ENCODE data around the gene TSKS. TPM values are rescaled to one million over a fixed set of nuclear protein-coding genes. Genes with fewer than 3 reads are reported as not detected.

TSKS gene
- total RNA-seq, 1 donor from 2014 or later, result not detected

DNA sequence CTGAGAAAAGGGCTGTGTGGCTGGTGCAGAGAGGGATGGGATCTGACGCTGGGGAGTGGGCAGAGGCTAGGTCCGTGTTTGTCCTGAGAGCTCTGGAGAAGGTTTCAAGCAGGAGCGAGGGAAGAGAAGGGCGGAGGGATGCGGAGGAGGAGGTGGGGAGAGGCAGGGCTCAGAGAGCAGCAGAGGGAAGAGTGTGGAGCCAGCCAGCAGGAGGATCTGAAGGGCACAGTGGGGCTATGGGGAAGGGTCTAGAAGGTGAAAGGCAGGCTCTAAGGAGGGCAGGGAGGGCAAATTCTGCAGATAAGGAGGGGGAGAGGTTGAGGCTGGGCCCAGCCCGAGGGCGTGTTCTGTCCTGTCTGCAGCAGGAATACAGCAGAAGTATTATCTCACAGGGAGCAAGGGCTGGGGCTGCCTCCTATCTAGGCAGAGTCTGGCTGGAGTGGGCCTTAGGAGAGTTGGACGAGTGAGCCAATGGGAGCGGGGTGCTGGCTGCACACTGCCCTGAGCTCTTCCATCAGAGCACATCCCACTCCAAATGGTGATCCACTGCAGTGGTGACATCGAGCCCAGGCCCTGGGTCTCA, 9.8 kb upstream of the TSKS start:
- peaks cover 80% of the 10 kb centered on the region for H4K20me1 ChIP-seq (ENCODE audit: insufficient read depth, low read length)
- H3K79me2 ChIP-seq (ENCODE audit: insufficient read depth, low read length), result peaks cover 87% of the 10 kb centered on the region
- no peaks in the 10 kb centered on the region for H3K9me3 Mint-ChIP-seq (ENCODE audit: unreplicated experiment)

DNA sequence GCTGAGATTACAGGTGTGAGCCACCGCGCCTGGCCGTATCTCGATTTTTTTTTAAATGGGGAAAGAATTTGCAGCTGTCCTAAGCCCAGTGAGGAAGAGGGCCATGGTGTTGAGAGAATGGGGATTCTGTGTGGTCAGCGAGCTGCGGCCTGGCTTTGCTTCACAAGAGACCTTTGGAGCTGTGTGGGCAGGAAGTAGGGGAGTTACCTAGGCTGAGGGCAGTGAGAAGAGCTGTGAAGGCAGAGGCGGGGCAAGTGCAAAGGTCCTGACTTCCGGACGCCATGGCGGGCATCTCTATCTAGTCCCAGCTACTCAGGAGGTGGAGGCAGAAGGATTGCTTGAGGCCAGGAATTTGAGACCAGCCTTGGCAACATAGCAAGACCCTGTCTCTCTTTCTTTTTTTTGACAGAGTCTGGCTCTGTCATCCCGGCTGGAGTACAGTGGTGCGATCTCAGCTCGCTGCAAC, 8.6 kb upstream of the TSKS start:
- peaks cover 81% of the 10 kb centered on the region for H4K20me1 ChIP-seq (ENCODE audit: insufficient read depth, low read length)
- no peaks in the 10 kb centered on the region for H3K27me3 ChIP-seq (ENCODE audit: insufficient read depth, low read length)
- FAIRE-seq (no peak), DNase-seq (ENCODE audit: low read depth) (no peak)
- H2AFZ ChIP-seq (ENCODE audit: low read depth, low read length), result no peak overlapping the region
- H3K4me1 Mint-ChIP-seq (ENCODE audit: low read depth, unreplicated experiment), result peaks cover 13% of the 10 kb centered on the region
- peaks cover 16% of the 10 kb centered on the region for H3K36me3 Mint-ChIP-seq (ENCODE audit: low read depth, unreplicated experiment)
- H3K9ac ChIP-seq (ENCODE audit: low read length), result no peak overlapping the region
- H3K4me3 ChIP-seq (ENCODE audit: insufficient read depth, low read depth, low read length), result no peak overlapping the region
- no peak for TF ChIP-seq EZH2 (IDR thresholded peaks at IDR 0.05; ENCODE audit: insufficient read depth, low read length)
- TF ChIP-seq, protein P1, sequence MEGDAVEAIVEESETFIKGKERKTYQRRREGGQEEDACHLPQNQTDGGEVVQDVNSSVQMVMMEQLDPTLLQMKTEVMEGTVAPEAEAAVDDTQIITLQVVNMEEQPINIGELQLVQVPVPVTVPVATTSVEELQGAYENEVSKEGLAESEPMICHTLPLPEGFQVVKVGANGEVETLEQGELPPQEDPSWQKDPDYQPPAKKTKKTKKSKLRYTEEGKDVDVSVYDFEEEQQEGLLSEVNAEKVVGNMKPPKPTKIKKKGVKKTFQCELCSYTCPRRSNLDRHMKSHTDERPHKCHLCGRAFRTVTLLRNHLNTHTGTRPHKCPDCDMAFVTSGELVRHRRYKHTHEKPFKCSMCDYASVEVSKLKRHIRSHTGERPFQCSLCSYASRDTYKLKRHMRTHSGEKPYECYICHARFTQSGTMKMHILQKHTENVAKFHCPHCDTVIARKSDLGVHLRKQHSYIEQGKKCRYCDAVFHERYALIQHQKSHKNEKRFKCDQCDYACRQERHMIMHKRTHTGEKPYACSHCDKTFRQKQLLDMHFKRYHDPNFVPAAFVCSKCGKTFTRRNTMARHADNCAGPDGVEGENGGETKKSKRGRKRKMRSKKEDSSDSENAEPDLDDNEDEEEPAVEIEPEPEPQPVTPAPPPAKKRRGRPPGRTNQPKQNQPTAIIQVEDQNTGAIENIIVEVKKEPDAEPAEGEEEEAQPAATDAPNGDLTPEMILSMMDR (IDR thresholded peaks at IDR 0.05; ENCODE audit: insufficient read depth, low read depth, low read length), result no peak
- no peaks in the 10 kb centered on the region for H3K27me3 Mint-ChIP-seq (ENCODE audit: low read depth, unreplicated experiment)
- H3K9me3 Mint-ChIP-seq (ENCODE audit: unreplicated experiment), result no peaks in the 10 kb centered on the region
- H3K36me3 ChIP-seq (ENCODE audit: insufficient read depth, low read length), result peaks cover 3% of the 10 kb centered on the region
- no peaks in the 10 kb centered on the region for H3K9me3 ChIP-seq (ENCODE audit: insufficient read depth, low read depth, low read length)
- H3K79me2 ChIP-seq (ENCODE audit: insufficient read depth, low read length), result peaks cover 91% of the 10 kb centered on the region
- peaks cover 14% of the 10 kb centered on the region for H3K4me1 ChIP-seq (ENCODE audit: insufficient read depth, low read length)
- no peak overlapping the region for H3K27ac Mint-ChIP-seq (ENCODE audit: unreplicated experiment)
- no peak overlapping the region for H3K27ac ChIP-seq (ENCODE audit: low read depth, low read length)
- H3K4me2 ChIP-seq (ENCODE audit: low read length), result no peak overlapping the region
- H3K4me3 Mint-ChIP-seq (ENCODE audit: unreplicated experiment), result no peak overlapping the region

More for the DNA sequence above, 9.8 kb upstream of the TSKS start:
- Histone ChIP-seq H3K36me3 (ENCODE audit: insufficient read depth, low read length) (peaks cover 3% of the 10 kb centered on the region), H3K27me3 (ENCODE audit: insufficient read depth, low read length) (no peaks in the 10 kb centered on the region), H3K4me1 (ENCODE audit: insufficient read depth, low read length) (peaks cover 8% of the 10 kb centered on the region), H3K9me3 (ENCODE audit: insufficient read depth, low read depth, low read length) (no peaks in the 10 kb centered on the region), H3K4me2 (ENCODE audit: low read length) (no peak overlapping the region), H3K4me3 (ENCODE audit: insufficient read depth, low read depth, low read length) (no peak overlapping the region), H2AFZ (ENCODE audit: low read depth, low read length) (no peak overlapping the region), H3K9ac (ENCODE audit: low read length) (no peak overlapping the region), H3K27ac (ENCODE audit: low read depth, low read length) (no peak overlapping the region)
- TF ChIP-seq, protein P1 (IDR thresholded peaks at IDR 0.05; ENCODE audit: insufficient read depth, low read depth, low read length), result no peak
- TF ChIP-seq EZH2 (IDR thresholded peaks at IDR 0.05; ENCODE audit: insufficient read depth, low read length), result no peak
- H3K36me3 Mint-ChIP-seq (ENCODE audit: low read depth, unreplicated experiment), result peaks cover 16% of the 10 kb centered on the region
- FAIRE-seq (no peak), DNase-seq (ENCODE audit: low read depth) (no peak)
- no peak overlapping the region for H3K4me3 Mint-ChIP-seq (ENCODE audit: unreplicated experiment)
- H3K4me1 Mint-ChIP-seq (ENCODE audit: low read depth, unreplicated experiment), result peaks cover 9% of the 10 kb centered on the region
- H3K27me3 Mint-ChIP-seq (ENCODE audit: low read depth, unreplicated experiment), result no peaks in the 10 kb centered on the region
- H3K27ac Mint-ChIP-seq (ENCODE audit: unreplicated experiment), result no peak overlapping the region

DNA sequence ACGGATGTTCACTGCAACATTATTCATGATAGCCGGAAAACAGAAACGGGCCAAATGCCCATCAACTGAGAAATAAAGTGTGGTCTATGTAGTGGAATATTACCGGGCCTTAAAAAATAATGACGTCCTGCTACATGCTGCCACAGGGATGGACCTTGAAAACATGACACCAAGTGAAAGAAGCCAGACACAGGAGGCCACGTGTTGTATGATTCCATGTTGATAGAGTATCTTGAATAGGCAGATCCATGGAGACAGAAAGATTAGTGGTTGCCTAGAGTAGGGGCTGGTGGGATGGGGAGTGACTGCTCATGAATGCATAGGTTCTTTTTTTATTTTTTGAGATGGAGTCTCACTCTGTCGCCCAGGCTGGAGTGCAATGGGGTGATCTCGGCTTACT, 7.4 kb upstream of the TSKS start:
- Histone ChIP-seq H3K36me3 (ENCODE audit: insufficient read depth, low read length) (peaks cover 3% of the 10 kb centered on the region), H3K27me3 (ENCODE audit: insufficient read depth, low read length) (no peaks in the 10 kb centered on the region), H3K4me3 (ENCODE audit: insufficient read depth, low read depth, low read length) (no peak overlapping the region), H4K20me1 (ENCODE audit: insufficient read depth, low read length) (peaks cover 71% of the 10 kb centered on the region), H3K9ac (ENCODE audit: low read length) (no peak overlapping the region), H3K79me2 (ENCODE audit: insufficient read depth, low read length) (peaks cover 79% of the 10 kb centered on the region), H3K4me1 (ENCODE audit: insufficient read depth, low read length) (peaks cover 20% of the 10 kb centered on the region), H3K27ac (ENCODE audit: low read depth, low read length) (no peak overlapping the region), H3K9me3 (ENCODE audit: insufficient read depth, low read depth, low read length) (no peaks in the 10 kb centered on the region), H3K4me2 (ENCODE audit: low read length) (no peak overlapping the region), H2AFZ (ENCODE audit: low read depth, low read length) (no peak overlapping the region)
- H3K36me3 Mint-ChIP-seq (ENCODE audit: low read depth, unreplicated experiment), result peaks cover 10% of the 10 kb centered on the region
- H3K9me3 Mint-ChIP-seq (ENCODE audit: unreplicated experiment), result no peaks in the 10 kb centered on the region
- no peak overlapping the region for H3K27ac Mint-ChIP-seq (ENCODE audit: unreplicated experiment)
- no peaks in the 10 kb centered on the region for H3K27me3 Mint-ChIP-seq (ENCODE audit: low read depth, unreplicated experiment)
- FAIRE-seq (no peak), DNase-seq (ENCODE audit: low read depth) (no peak)
- peaks cover 17% of the 10 kb centered on the region for H3K4me1 Mint-ChIP-seq (ENCODE audit: low read depth, unreplicated experiment)
- H3K4me3 Mint-ChIP-seq (ENCODE audit: unreplicated experiment), result no peak overlapping the region
- TF ChIP-seq EZH2 (IDR thresholded peaks at IDR 0.05; ENCODE audit: insufficient read depth, low read length), result no peak
- TF ChIP-seq, protein P1 (IDR thresholded peaks at IDR 0.05; ENCODE audit: insufficient read depth, low read depth, low read length), result no peak

All from astrocyte (in vitro differentiated cells and primary cell).